ENCODE measurements around the gene TRPM3.

GRCh38 chr9:70580606-70581195 lies 540.7 kb downstream of the TRPM3 start:
- TF ChIP-seq CTCF (conservative IDR thresholded peaks at IDR 0.05 in 1 of 2, IDR thresholded peaks at IDR 0.05 in 1 of 2; ENCODE audit: extremely low read depth in 1 of 2, insufficient read depth in 1 of 2, low read depth in 1 of 2, low read length in 2 of 2) (no peak), EZH2 (IDR thresholded peaks at IDR 0.05; ENCODE audit: borderline replicate concordance, low read length) (no peak)
